Activated CD8-positive, alpha-beta T cell treated with anti-CD3 and anti-CD28 coated beads for 36 hours (primary cell): ENCODE results near the gene TNS1. TPM values are rescaled to one million over a fixed set of nuclear protein-coding genes. Genes with fewer than 3 reads are reported as not detected.

Source experiments
- ATAC-seq: fragments of 200-7000 bp; cut with Tn5 transposase; one replicate; pipeline ENCODE4 v1.10.0; 2021; ENCODE audit warnings: mild to moderate bottlenecking, moderate library complexity
- CTCF ChIA-PET: fragments of 350-600 bp; sonication (Branson Sonifier 250); formaldehyde crosslinking; loops from one replicate; lab custom pipeline; 2021; ENCODE audit warnings: antibody characterized with exemption; lab: Charles Lee
- POLR2A ChIA-PET: fragments of 350-600 bp; sonication (Branson Sonifier 250); formaldehyde crosslinking; loops from one replicate; lab custom pipeline; 2021; ENCODE audit warnings: antibody characterized with exemption; lab: Charles Lee
- DNase-seq: peaks from one replicate; pipeline ENCODE4 v3.0.0-alpha.2; 2020
- H3K27ac Mint-ChIP-seq: one replicate; pipeline ENCODE4 v1.8.0; 2021; ENCODE audit warnings: mild to moderate bottlenecking, mixed read lengths
- H3K27me3 Mint-ChIP-seq: one replicate; pipeline ENCODE4 v1.8.0; 2021; ENCODE audit warnings: mixed read lengths
- H3K36me3 Mint-ChIP-seq: one replicate; pipeline ENCODE4 v1.8.0; 2021; ENCODE audit warnings: low read depth, mixed read lengths
- H3K4me1 Mint-ChIP-seq: one replicate; pipeline ENCODE4 v1.8.0; 2021; ENCODE audit warnings: low read depth, mixed read lengths
- H3K4me3 Mint-ChIP-seq: one replicate; pipeline ENCODE4 v1.8.0; 2021; ENCODE audit warnings: mild to moderate bottlenecking, moderate library complexity, mixed read lengths
- H3K9me3 Mint-ChIP-seq: one replicate; pipeline ENCODE4 v1.8.0; 2021; ENCODE audit warnings: mixed read lengths
- intact Hi-C: fragments of 100-400 bp; cut with micrococcal nuclease; formaldehyde crosslinking; loops from one replicate; pipeline ENCODE4 v1.10.0; 2022
- total RNA-seq, 2 experiments: library from RNA; stranded (reverse); gene quantifications; one replicate each; pipeline ENCODE4 v1.2.3, GENCODE V29; 2021
- TF ChIP-seq, protein P1 (sequence below): fragments of 200-600 bp; IDR thresholded peaks from one replicate; pipeline ENCODE4 v1.8.0; 2022; ENCODE audit warnings: antibody characterized with exemption, mild to moderate bottlenecking

The TNS1 gene
- total RNA-seq, 2 experiments from 2014 or later = 1.8 to 2.0 TPM

DNA sequence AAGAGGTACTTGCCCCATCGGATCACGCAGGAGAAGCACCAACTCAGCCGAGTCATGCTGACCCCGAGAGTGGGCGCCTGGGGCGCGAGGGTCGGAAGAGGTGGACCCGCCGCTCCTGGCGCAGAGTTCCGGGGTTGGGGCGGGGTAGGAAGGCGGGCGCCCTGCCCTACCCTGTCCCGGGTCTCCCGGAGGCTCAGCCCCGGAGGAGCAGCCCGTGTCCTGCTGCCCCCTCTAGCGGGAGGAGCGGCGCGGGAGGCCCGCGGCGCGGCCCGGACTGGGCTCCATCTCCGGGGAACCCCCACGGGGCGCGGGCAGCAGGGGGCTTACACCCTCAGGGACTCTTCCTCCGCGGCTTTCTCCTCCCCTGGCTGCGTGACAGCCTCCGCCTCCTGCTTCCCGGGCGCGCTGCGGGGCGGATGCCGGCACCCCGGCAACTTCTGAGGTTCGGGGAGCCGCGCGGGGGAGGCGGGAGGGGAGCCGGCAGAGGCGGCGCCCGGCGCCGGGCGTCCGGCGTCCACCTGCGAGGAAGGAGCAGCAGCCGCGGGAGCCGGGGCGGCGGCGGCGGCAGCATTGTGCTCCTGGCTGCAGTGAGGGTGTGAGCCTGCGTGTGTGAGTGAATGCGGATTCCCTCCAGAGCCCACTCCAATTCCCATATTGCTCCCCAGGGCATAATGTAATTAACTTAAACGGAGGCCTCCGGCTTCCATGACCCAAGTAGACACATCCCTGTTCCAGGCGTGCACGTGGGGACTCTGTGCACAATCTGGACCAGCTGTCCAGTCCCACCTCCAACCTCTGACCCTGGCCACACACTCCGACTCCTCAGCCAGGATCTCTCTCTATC lies 7.6 kb upstream of the TNS1 start:
- intact Hi-C loops = no loop called here
- Mint-ChIP-seq H3K27me3 (peaks cover 40% of the 10 kb centered on the region), H3K4me3 (peak overlapping the region; percentile 45), H3K27ac (no peak overlapping the region), H3K9me3 (no peaks in the 10 kb centered on the region), H3K36me3 (no peaks in the 10 kb centered on the region), H3K4me1 (peaks cover 7% of the 10 kb centered on the region)
- TF ChIP-seq, protein P1, sequence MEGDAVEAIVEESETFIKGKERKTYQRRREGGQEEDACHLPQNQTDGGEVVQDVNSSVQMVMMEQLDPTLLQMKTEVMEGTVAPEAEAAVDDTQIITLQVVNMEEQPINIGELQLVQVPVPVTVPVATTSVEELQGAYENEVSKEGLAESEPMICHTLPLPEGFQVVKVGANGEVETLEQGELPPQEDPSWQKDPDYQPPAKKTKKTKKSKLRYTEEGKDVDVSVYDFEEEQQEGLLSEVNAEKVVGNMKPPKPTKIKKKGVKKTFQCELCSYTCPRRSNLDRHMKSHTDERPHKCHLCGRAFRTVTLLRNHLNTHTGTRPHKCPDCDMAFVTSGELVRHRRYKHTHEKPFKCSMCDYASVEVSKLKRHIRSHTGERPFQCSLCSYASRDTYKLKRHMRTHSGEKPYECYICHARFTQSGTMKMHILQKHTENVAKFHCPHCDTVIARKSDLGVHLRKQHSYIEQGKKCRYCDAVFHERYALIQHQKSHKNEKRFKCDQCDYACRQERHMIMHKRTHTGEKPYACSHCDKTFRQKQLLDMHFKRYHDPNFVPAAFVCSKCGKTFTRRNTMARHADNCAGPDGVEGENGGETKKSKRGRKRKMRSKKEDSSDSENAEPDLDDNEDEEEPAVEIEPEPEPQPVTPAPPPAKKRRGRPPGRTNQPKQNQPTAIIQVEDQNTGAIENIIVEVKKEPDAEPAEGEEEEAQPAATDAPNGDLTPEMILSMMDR = peak; percentile 41
- POLR2A ChIA-PET = no interaction called here
- CTCF ChIA-PET = interaction anchor here (0.8 to 3.0 kb wide), 3 partner anchors 16 to 66 kb away, joined by 3 to 16 read pairs (median 5); no protein-coding TSS in a partner anchor
- DNase-seq (peak; percentile 39), ATAC-seq (peak; percentile 79)

DNA sequence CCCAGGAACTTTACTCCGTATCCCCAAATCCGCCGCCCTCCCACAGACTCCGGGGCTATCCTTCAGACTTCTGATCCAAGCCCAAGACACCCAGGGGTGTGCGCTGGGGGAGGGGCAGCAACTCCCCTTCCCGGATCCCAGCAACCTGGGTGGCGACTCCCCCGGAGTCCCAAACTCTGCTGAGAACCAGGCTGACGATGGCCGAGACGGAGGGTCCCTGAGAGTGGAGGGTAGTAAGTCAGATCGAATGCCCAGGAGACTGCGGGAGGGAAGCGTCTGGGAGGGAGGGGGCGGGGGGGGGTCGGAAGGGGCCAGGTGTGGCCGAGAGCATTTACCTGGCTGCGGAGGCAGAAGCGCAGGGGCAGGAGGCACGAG lies 7.0 kb upstream of the TNS1 start:
- Mint-ChIP-seq H3K9me3 (no peaks in the 10 kb centered on the region), H3K27ac (no peak overlapping the region), H3K4me1 (peaks cover 7% of the 10 kb centered on the region), H3K36me3 (no peaks in the 10 kb centered on the region), H3K4me3 (peak overlapping the region; percentile 40), H3K27me3 (peaks cover 40% of the 10 kb centered on the region)
- TF ChIP-seq, protein P1 = no peak
- ChIA-PET POLR2A (no interaction called here), CTCF (no interaction called here)
- intact Hi-C loops = no loop called here
- no peak for ATAC-seq
- no peak for DNase-seq

DNA sequence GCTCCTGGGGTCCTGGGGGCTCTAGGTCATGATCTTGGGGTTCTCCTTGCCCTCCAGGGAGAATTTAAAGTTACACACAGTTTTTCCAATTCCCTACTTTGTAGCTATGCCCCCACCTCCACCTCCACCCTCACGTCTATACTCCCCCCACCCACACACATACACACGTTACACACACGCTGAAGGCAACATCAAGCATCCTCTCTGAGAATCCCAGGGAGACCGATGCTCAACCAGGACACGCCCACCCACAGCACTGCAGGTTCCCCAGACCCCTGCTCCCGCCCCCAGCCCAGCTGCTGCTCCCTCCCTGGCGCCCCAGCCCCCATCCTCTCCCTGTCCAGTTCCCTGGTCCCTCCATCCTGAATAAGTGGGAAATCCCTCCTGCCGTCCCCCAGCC lies 6.4 kb upstream of the TNS1 start:
- ChIA-PET POLR2A (no interaction called here), CTCF (no interaction called here)
- Mint-ChIP-seq H3K4me3 (peak overlapping the region; percentile 40), H3K9me3 (no peaks in the 10 kb centered on the region), H3K36me3 (no peaks in the 10 kb centered on the region), H3K4me1 (peaks cover 7% of the 10 kb centered on the region), H3K27ac (no peak overlapping the region), H3K27me3 (peaks cover 40% of the 10 kb centered on the region)
- intact Hi-C loops = no loop called here
- ATAC-seq (no peak), DNase-seq (no peak)
- TF ChIP-seq, protein P1 = no peak

DNA sequence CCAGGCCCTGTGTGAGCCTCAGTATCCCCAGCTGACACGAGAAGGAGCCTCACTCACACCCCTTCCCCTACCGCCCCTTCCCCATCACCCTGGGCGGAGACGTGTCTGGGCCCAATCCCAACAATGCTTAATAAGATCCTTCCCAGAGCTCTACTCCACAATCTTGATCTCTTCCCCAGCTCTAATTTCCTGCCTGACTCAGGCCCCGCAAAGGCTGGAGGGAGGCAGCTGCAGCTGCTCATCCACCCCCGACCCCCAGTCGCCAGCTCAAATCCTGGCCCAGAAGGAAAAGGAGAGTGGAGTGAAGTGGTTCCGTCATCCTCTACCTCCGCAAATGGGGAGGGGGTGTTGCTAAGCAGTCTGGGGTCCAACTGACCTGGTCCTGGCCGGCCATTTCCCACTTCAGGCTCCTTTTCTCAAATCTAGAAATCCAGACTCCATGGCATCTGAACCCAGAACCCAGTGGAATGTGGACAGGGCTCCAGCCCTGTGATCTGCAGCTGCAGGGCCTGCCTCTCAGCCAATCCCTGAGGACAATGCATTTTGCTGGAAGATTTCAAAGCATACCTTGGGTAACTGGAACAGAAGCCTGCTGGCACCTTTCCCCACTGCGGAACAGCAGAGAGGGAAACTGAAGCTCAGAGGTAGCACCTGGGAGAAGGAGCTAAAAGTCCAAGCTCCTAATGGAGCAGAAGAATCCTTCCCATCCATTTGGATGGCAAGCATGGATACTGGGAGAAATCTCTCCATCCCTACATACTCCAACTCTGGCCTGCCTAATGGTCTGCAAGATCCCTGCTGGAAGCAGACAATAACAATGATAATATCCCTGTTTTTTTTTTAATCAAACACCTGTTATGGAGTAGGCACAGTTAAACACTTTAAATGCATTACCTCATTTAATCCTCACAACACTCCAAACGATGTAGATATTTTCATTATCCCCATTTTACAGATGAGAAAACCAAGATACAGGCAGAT lies 5.6 kb upstream of the TNS1 start:
- ATAC-seq (no peak), DNase-seq (no peak)
- Mint-ChIP-seq H3K4me1 (peaks cover 7% of the 10 kb centered on the region), H3K4me3 (no peak overlapping the region), H3K27me3 (peaks cover 41% of the 10 kb centered on the region), H3K9me3 (no peaks in the 10 kb centered on the region), H3K36me3 (no peaks in the 10 kb centered on the region), H3K27ac (no peak overlapping the region)
- CTCF ChIA-PET = interaction anchor here (1.0 kb wide), 1 partner anchor 60 kb away, joined by 3 read pairs; the partner anchor contains the start of gene RUFY4
- POLR2A ChIA-PET = no interaction called here
- intact Hi-C loops = no loop called here
- TF ChIP-seq, protein P1 = no peak
